Lung (tissue), 12 donors: ENCODE results near the gene WDR64. TPM values are rescaled to one million over a fixed set of nuclear protein-coding genes. Genes with fewer than 3 reads are reported as not detected.

ENCODE experiments used
- ATAC-seq: fragments of 200-7000 bp; cut with Tn5 transposase; one replicate; pipeline ENCODE4 v1.9.1; 2020; ENCODE audit warnings: moderate number of reproducible peaks; ENCODE audit not compliant: insufficient read depth, low FRiP score
- DNase-seq, 3 donors: peaks; one replicate each; pipeline ENCODE4 v3.0.0-alpha.2; 2013 to 2017
- H3K27ac ChIP-seq, 2 donors: one replicate each; pipeline ENCODE4 v1.5.1; 2013; ENCODE audit warnings: mild to moderate bottlenecking in 2 of 2, moderate library complexity in 2 of 2, control low read depth in 1 of 2, inconsistent platforms in 1 of 2, low read depth in 1 of 2, low read length in 1 of 2
- H3K27me3 ChIP-seq, 3 donors: one replicate each; pipeline ENCODE4 v1.5.1; 2013; ENCODE audit warnings: low read length in 2 of 3; ENCODE audit not compliant: control insufficient read depth in 3 of 3, insufficient read depth in 3 of 3
- H3K36me3 ChIP-seq, 4 donors: one replicate each; pipeline ENCODE4 v1.5.1; 2013; ENCODE audit warnings: low read length in 4 of 4, mild to moderate bottlenecking in 1 of 4, moderate library complexity in 1 of 4; ENCODE audit not compliant: control insufficient read depth in 4 of 4, insufficient read depth in 4 of 4
- H3K4me1 ChIP-seq, 5 donors: one replicate each; pipeline ENCODE4 v1.5.1; 2013; ENCODE audit warnings: low read length in 5 of 5, mild to moderate bottlenecking in 2 of 5, moderate library complexity in 1 of 5; ENCODE audit not compliant: control insufficient read depth in 5 of 5, insufficient read depth in 5 of 5
- H3K4me3 ChIP-seq: one replicate; pipeline ENCODE4 v1.5.1; 2013; ENCODE audit warnings: mild to moderate bottlenecking, control low read depth, moderate library complexity
- H3K9ac ChIP-seq, 2 donors: one replicate each; pipeline ENCODE4 v1.5.1; 2013; ENCODE audit warnings: low read length in 2 of 2, control low read depth in 1 of 2; ENCODE audit not compliant: insufficient read depth in 1 of 2
- H3K9me3 ChIP-seq, 4 donors: one replicate each; pipeline ENCODE4 v1.5.1; 2013; ENCODE audit warnings: low read length in 3 of 4, mild to moderate bottlenecking in 1 of 4, moderate library complexity in 1 of 4; ENCODE audit not compliant: control insufficient read depth in 4 of 4, insufficient read depth in 3 of 4
- CTCF ChIP-seq: IDR thresholded peaks from 2 replicates; pipeline ENCODE4 v1.5.1; 2012; ENCODE audit warnings: mild to moderate bottlenecking; ENCODE audit errors: control extremely low read depth, extremely low read depth
- WGBS, 2 donors: extraction: QIAGEN DNeasy Blood & Tissue Kit; methylation state at CpG; one replicate each; pipeline ENCODE4 v1.1.7; 2013; 5-methylcytosine and 5-hydroxymethylcytosine counted together
- polyA plus RNA-seq, 2 donors: library from polyadenylated mRNA; stranded (reverse); fragments of 200-250 nt; gene quantifications; one replicate each; pipeline ENCODE4 v1.2.1, GENCODE V29; 2013
- total RNA-seq, 2 donors: library from RNA; depleted of rRNA in 1 of 2; stranded (reverse); fragments of >200 nt in 1 of 2; gene quantifications; one replicate each; pipeline ENCODE4 v1.2.1, GENCODE V29; 2014 to 2021
- donor health status: control.
- donor health status: control.
- donor health status: Bipolar disorder and iron deficiency.
- donor health status: healthy.
- donor health status: DM: yes; HTN: yes; CAD: no.

The WDR64 gene
- total and polyA plus RNA-seq, 4 donors, result not detected

GRCh38 chr1:241645199-241645598 is 6.9 kb upstream of the WDR64 start:
- no peak overlapping the region for H3K4me3 ChIP-seq
- 81 to 86% methylated on average over 4 of the region's 4 CpGs for WGBS, 2 donors
- H3K36me3 ChIP-seq, result no peaks in the 10 kb centered on the region
- H3K27me3 ChIP-seq, result no peaks in the 10 kb centered on the region
- DNase-seq (peak in 1 of 3 donors; percentile 19), ATAC-seq (no peak)
- H3K9ac ChIP-seq, result no peak overlapping the region
- TF ChIP-seq CTCF, result no peak
- peaks cover 0 to 3% (median 0%) of the 10 kb centered on the region in 4 donors for H3K9me3 ChIP-seq
- peaks cover 0 to 3% (median 0%) of the 10 kb centered on the region in 5 donors for H3K4me1 ChIP-seq
- no peak overlapping the region for H3K27ac ChIP-seq

GRCh38 chr1:241646201-241646600 is 5.9 kb upstream of the WDR64 start:
- H3K9ac ChIP-seq, result no peak overlapping the region
- H3K4me1 ChIP-seq, result peaks cover 0 to 3% (median 0%) of the 10 kb centered on the region in 5 donors
- ATAC-seq, result no peak
- no peak overlapping the region for H3K27ac ChIP-seq
- no peak for TF ChIP-seq CTCF
- H3K9me3 ChIP-seq, result peaks cover 0 to 3% (median 0%) of the 10 kb centered on the region in 4 donors
- H3K36me3 ChIP-seq, result no peaks in the 10 kb centered on the region
- H3K27me3 ChIP-seq, result no peaks in the 10 kb centered on the region
- 77 to 87% methylated on average over 7 of the region's 7 CpGs for WGBS, 2 donors
- H3K4me3 ChIP-seq, result no peak overlapping the region
- DNase-seq, result no peak

GRCh38 chr1:241647658-241648057 is 4.4 kb upstream of the WDR64 start:
- H3K36me3 ChIP-seq, result no peaks in the 10 kb centered on the region
- H3K9ac ChIP-seq, result no peak overlapping the region

More at GRCh38 chr1:241647658-241648057, 4.4 kb upstream of the WDR64 start:
- no peak for TF ChIP-seq CTCF
- 82 to 88% methylated on average over 1 of the region's 1 CpG for WGBS, 2 donors
- ATAC-seq (no peak), DNase-seq (no peak)
- H3K9me3 ChIP-seq, result peaks cover 0 to 3% (median 0%) of the 10 kb centered on the region in 4 donors
- H3K27me3 ChIP-seq, result no peaks in the 10 kb centered on the region
- H3K4me1 ChIP-seq, result peaks cover 0 to 3% (median 0%) of the 10 kb centered on the region in 5 donors
- no peak overlapping the region for H3K4me3 ChIP-seq
- H3K27ac ChIP-seq, result no peak overlapping the region
